ENCODE measurements around the gene COL27A1. TPM values are rescaled to one million over a fixed set of nuclear protein-coding genes. Genes with fewer than 3 reads are reported as not detected.

Gene COL27A1
- total and polyA plus RNA-seq, 9 of the 15 experiments (the other 6 are each of a cell fraction or from before 2014, with no cell fraction given) = 0.07 TPM; not detected in 8

DNA sequence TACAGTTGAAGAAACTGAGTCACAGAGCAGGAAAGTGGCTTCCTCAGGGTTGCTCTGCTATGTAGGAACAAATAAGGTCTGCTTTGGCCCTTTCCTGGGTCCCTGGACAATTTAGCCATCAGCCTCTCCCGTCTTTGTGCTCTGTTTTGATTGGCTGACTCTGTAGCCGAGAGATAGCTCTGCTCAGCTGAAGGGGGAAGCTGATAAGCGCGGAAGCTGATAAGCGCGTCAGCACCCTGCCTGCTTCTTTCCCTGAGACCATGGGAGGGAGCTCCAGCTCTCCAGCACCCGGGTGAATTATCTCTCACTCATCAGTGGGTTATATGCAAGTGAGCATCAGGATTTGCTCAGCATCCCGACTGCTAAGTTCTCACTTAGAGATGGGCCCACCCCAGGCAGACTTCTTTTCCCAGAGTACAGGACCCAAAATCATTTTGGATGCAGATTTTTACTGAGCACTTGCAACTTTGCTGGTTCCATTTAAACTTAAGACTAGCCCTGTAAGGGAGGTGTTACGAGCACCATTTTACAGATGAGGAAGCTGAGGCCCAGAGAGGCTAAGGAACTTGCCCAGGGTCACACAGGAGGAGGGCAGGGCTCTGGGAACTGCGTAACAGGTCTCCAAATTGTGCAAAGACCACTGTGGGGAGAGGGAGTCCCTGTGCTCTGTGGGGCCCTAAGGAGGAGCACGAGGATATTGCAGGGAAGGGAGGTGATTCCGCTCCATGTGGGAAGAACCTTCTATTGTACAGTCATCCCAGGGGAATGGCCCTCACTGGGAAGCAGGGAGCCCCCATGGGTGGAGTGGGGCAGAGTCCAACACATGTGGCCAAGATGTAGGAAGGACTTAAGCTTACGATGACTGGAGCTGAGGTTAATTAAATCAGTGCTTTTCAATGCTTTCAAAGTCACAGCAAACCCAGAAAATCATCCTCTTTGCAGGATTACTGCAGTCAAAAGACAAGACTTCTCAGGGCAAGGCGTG lies 83.8 kb downstream of the COL27A1 start (continued):
- no peak for TF ChIP-seq SAP30 (IDR thresholded peaks at IDR 0.05; ENCODE audit: borderline replicate concordance, insufficient read depth, low read depth, low read length, poor library complexity, severe bottlenecking)
- TF ChIP-seq, protein P1, sequence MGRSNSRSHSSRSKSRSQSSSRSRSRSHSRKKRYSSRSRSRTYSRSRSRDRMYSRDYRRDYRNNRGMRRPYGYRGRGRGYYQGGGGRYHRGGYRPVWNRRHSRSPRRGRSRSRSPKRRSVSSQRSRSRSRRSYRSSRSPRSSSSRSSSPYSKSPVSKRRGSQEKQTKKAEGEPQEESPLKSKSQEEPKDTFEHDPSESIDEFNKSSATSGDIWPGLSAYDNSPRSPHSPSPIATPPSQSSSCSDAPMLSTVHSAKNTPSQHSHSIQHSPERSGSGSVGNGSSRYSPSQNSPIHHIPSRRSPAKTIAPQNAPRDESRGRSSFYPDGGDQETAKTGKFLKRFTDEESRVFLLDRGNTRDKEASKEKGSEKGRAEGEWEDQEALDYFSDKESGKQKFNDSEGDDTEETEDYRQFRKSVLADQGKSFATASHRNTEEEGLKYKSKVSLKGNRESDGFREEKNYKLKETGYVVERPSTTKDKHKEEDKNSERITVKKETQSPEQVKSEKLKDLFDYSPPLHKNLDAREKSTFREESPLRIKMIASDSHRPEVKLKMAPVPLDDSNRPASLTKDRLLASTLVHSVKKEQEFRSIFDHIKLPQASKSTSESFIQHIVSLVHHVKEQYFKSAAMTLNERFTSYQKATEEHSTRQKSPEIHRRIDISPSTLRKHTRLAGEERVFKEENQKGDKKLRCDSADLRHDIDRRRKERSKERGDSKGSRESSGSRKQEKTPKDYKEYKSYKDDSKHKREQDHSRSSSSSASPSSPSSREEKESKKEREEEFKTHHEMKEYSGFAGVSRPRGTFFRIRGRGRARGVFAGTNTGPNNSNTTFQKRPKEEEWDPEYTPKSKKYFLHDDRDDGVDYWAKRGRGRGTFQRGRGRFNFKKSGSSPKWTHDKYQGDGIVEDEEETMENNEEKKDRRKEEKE (IDR thresholded peaks at IDR 0.05; ENCODE audit: borderline replicate concordance in 1 of 2, control insufficient read depth in 1 of 2, low read depth in 2 of 2, low read length in 1 of 2) = no peak
- no peak for TF ChIP-seq SP2 (IDR thresholded peaks at IDR 0.05; ENCODE audit: extremely low read depth, low read depth, low read length, poor library complexity, severe bottlenecking)
- TF ChIP-seq, protein P2, sequence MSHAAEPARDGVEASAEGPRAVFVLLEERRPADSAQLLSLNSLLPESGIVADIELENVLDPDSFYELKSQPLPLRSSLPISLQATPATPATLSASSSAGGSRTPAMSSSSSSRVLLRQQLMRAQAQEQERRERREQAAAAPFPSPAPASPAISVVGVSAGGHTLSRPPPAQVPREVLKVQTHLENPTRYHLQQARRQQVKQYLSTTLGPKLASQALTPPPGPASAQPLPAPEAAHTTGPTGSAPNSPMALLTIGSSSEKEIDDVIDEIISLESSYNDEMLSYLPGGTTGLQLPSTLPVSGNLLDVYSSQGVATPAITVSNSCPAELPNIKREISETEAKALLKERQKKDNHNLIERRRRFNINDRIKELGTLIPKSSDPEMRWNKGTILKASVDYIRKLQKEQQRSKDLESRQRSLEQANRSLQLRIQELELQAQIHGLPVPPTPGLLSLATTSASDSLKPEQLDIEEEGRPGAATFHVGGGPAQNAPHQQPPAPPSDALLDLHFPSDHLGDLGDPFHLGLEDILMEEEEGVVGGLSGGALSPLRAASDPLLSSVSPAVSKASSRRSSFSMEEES (CRISPR knock-in tag; IDR thresholded peaks at IDR 0.05) = no peak
- TF ChIP-seq, protein P3, sequence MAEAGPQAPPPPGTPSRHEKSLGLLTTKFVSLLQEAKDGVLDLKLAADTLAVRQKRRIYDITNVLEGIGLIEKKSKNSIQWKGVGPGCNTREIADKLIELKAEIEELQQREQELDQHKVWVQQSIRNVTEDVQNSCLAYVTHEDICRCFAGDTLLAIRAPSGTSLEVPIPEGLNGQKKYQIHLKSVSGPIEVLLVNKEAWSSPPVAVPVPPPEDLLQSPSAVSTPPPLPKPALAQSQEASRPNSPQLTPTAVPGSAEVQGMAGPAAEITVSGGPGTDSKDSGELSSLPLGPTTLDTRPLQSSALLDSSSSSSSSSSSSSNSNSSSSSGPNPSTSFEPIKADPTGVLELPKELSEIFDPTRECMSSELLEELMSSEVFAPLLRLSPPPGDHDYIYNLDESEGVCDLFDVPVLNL (CRISPR knock-in tag; IDR thresholded peaks at IDR 0.05; ENCODE audit: low read depth) = no peak
- TF ChIP-seq XRCC4 (IDR thresholded peaks at IDR 0.05; ENCODE audit: extremely low read depth, insufficient read depth, insufficient read length) = no peak
- TF ChIP-seq, protein P4, sequence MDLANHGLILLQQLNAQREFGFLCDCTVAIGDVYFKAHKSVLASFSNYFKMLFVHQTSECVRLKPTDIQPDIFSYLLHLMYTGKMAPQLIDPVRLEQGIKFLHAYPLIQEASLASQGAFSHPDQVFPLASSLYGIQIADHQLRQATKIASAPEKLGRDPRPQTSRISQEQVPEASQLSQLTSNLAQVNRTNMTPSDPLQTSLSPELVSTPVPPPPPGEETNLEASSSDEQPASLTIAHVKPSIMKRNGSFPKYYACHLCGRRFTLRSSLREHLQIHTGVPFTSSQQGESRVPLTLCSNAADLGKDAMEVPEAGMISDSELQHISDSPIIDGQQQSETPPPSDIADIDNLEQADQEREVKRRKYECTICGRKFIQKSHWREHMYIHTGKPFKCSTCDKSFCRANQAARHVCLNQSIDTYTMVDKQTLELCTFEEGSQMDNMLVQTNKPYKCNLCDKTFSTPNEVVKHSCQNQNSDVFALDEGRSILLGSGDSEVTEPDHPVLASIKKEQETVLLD (IDR thresholded peaks at IDR 0.05) = no peak
- no peak for TF ChIP-seq ZNF282 (CRISPR knock-in tag; IDR thresholded peaks at IDR 0.05)
- TF ChIP-seq MXI1 (IDR thresholded peaks at IDR 0.05; ENCODE audit: low read depth, low read length) = no peak
- no peak for TF ChIP-seq TRIM28 (IDR thresholded peaks at IDR 0.05)
- no peak for TF ChIP-seq U2AF2 (optimal IDR thresholded peaks at IDR 0.05; ENCODE audit: low read depth, low read length)
- TF ChIP-seq, protein P5, sequence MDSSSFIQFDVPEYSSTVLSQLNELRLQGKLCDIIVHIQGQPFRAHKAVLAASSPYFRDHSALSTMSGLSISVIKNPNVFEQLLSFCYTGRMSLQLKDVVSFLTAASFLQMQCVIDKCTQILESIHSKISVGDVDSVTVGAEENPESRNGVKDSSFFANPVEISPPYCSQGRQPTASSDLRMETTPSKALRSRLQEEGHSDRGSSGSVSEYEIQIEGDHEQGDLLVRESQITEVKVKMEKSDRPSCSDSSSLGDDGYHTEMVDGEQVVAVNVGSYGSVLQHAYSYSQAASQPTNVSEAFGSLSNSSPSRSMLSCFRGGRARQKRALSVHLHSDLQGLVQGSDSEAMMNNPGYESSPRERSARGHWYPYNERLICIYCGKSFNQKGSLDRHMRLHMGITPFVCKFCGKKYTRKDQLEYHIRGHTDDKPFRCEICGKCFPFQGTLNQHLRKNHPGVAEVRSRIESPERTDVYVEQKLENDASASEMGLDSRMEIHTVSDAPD (CRISPR knock-in tag; IDR thresholded peaks at IDR 0.05) = no peak
- TF ChIP-seq KDM4B (IDR thresholded peaks at IDR 0.05; ENCODE audit: borderline replicate concordance in 2 of 2, low read depth in 1 of 2) = no peak

Data from K562 (cell line).